ENCODE measurements around the gene PGAM2.
"Not testable (repeated sequence)": the region's sequence is repeated elsewhere in the genome, so short reads cannot be mapped to it uniquely, and the experiment has no call there.

The PGAM2 gene

DNA sequence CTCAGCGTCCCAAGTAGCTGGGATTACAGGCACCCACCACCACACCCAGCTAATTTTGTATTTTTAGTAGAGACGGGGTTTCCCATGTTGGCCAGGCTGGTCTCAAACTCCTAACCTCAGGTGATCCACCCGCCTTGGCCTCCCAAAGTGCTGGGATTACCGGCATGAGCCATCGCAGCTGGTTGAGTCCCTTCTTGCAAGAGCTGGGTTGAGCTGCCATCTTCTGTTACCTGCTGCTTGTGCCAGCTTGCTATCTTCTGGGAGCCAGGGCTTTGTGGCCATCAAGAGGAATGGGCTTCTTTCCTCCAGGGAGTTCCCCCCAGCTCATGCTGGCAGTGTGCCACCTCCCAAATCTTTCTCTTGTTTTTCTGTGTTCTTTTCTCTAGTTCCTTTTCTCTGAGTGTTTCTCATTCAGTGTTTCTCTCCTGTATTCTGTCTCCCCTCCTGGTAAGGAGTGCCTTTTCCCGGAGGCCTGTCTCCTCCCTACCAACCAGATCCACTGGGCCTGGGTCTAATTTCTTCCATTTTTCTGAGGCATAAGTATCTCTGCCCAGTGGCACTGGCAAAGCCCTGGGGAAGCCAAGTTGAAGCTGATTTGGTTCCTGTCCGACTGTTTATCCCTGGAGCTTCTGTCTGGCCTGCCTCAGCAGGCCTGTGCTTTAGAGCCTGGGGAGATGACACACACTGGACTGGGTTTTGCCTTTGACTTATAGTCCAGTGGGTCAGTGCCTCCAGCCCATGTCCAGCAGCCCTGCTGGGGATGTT is 17.2 kb downstream of the PGAM2 start:
- DNase-seq (ENCODE audit: low spot score): no peak

DNA sequence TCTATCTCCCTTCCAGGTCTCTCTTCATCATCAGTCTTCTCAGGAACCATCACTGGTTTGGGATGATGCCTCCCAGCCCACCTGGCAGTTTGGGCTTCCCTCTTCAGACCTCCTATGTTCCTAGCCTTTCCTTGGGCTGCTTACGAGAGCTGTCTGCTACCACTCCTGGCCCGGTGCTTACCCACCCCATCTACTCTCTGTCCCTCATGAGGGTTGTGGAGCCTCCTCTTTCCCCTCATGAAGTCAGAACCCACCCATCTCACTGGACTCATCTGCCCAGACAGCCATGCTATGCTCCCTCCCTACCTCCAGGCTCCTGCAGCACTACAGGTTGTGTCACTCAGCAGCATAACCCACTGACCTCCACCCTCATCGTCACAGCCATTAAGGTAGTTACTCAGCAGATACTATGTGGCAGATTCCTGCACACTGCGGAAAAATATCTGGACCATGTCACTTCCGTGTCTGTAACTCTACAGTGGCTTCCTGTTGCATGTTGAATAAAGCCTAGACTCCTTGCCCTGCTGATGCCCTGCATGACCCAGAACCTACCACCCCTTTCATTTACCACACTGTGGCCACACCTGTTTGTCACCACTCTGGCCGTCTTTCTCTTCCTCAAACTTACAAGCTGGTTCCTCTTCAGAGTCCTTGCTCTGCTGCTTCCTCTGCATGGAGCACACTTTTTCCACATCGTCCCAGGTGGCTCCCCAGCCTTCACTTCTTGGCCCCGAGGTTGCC is 18.9 kb downstream of the PGAM2 start:
- DNase-seq (ENCODE audit: low spot score): no peak

DNA sequence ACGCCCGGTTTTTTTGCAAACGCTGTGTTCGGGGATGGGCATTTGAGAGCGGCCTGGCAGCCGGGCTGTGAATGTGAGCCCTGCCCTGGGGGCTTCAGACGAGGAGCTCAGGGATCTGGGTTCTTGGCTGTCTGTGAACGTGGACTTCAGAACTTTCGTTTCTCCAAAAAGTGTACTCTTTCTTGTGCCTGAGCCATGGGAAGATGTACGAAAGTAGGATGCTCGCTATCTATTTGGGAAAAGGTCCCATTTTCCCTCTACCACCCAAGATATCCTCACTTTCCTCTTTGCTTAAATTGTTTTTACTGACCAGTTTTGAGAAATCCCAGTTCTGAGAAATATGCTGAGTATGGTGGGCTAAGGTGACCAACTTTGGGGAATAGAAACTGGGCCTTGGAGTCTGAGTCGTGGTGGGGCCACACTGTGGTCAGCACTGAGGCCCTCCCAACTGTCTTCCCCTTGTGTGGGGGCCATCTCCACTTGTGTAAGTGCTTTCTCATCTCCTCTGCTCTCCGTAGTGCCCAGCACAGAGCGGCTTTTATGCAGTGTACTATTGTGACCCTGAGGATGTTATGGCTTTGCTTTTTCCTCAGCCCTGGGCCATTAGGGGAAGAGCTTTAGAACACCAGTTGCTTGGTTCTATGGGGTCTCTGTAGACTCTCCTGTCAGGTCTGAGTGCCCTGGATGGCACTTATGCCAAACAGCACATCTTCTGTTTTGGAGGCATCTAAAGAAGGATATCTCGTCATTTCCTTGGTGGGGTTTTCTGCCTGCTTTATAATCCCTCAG is 19.9 kb downstream of the PGAM2 start:
- DNase-seq (ENCODE audit: low spot score): no peak

DNA sequence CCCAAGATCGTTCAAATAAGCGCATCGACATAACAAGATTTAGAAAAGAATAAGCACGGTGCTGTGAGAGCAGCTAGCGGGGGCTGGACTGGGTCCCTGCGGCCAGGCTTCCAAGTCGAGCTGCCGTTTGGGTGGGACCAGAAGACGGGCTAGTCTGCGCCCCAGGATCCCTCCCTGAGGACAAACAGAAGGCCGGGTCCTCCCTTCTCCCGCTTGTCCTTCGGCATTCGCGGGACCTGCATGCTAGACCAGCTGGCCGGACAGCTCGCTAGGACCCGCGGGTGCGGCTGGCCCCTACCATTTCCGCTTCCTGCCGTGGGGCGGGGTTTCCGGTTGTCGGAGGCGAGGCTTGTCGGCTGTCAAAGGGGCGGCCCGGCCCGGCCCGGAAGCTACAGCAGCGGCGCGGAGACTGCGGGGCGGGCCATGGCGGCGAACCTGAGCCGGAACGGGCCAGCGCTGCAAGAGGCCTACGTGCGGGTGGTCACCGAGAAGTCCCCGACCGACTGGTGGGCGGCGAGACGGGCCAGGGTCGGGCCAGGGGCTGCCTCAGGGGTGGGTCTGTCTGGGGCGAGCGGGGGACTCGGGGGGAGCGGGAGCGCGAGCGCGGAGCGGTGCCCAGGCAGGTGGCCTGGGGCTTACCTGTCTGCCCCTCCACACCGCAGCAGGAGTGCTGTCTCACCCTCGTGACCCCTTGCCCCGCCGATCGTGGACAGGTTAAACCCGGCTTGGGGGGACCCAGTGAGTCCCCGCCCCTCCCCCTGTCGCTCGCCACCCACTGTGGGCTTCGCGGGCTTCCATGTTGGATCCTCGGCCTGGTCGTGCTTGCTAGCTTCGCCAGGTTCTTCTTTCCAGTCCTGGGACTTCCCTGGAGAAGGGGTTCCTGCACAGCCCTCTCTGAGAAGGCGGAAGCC is 20.8 kb downstream of the PGAM2 start, which contains the start of gene DBNL:
TSS of gene DBNL (plus strand) at position 388 of the 911 bp plus-strand sequence. CDS start at position 424, 36 bp downstream.
- peak; percentile 94 for DNase-seq (ENCODE audit: low spot score)

DNA sequence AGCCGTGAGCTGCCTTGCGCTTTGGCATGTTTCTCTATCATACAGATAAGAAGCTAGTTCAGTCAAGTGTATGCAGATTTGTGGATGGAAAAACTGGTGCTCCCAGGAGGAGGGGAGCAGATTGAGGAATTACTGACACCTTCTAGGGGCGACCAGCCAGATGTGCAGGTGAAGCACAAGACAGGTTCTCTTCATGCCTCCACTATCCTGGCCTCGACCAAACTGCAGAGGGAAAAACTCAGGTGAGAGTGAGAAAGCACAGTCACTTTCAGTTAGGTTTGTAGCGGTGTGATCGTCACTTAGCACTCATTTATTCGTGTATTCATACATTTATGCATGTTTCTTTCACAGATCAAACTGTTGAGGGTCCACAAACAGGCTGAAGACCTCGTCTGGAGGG is 21.5 kb downstream of the PGAM2 start:
- DNase-seq (ENCODE audit: low spot score): no peak

DNA sequence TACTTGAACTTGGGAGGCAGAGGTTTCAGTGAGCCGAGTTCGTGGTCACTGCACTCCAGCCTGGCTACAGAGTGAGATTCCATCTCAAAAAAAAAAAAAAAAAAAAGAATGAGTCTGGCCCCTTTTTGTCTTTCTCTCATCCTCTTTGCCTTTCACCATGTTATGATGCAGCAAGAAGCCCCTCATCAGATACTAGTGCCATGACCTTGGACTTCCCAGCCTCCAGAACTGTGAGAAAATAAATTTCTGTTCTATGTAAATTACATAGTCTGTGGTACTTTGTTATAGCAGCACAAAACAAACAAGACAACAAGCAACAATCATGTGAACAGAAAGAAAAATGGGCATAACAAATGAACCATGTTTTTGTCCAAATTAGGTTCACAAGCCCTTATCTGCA is 23.1 kb downstream of the PGAM2 start:
- no peak for DNase-seq (ENCODE audit: low spot score)

DNA sequence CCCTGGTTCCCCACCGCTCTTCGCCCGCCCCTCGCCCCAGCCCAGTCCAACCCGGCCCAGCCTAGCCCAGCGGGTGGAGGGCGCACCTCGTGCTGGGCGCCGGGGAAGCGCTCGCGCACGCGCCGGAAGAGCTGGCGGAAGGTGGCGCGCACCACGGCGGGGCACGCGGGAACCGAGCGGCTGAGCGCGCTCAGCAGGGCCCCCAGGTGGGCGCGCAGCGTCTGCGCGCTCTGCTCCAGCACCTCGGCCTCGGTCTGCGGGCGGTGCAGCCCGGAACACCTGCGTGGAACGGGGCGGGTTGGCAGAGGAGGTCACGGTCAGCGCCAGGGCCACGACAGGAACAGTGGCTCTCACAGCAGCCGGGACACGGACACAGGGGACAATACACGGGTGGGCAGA is 24.9 kb downstream of the PGAM2 start:
- not testable (repeated sequence) for DNase-seq (ENCODE audit: low spot score)

DNA sequence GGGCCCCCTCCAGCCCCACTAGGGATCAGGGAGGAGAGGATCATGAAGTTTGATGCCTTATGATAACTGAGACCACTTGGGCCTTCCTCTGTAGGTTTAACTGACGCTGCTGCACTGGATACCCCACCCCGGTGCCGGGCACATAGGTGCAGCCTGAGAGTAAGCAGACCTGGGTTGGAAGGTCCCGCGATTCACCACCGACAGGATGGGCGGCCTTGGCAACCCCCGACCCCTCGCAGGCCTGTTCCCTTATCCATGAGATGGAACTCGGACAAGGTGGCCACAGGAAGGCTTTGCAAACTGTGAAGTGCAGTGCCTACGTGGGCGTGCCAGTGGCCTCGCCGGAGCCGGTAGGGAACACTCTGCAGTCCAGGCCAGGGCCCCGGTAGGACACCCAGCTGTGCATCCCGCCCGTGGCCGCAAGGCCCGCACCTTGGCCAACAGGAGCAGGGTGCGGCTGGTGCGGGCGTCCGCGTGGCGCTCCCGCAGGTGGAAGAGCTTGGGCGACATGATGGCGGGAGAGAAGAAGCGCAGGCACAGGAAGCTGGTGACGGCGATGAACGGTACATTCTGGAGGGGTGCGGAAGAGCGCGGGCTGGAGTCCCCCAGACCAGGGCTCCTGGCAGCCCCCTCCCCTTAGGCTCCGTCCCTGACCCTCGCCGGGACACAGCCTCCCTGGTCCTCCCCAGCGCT is 25.4 kb downstream of the PGAM2 start:
- not testable (repeated sequence) for DNase-seq (ENCODE audit: low spot score)

DNA sequence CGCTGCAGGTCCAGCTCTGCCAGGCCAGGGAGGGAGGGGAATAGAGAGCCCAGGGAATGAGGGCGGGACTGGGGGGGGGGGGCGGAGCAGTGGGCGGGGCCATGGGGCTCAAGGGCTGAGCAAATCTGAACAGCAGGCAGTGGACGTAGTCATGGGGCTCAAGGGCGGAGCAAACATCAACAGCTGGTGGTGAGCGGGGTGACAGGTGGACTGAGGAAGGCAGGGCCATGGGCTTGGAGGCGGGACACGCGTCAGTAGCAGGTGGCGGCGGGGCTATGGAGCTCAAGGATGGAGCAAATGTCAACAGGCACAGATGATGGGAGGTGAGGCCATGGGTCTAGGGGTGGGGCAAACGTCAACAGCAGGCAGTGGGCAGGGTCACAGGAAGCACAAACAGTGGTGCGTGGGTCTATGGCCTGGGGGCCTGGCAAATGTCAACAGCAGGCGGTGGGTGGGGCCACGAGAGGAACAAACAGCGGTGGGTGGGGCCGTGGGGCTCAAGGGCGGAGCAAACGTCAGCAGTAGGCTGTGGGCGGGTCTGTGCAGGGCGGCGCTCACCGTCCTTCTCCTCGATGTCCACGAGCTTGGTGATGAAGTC is 26.3 kb downstream of the PGAM2 start:
- DNase-seq (ENCODE audit: low spot score): peak; percentile 84

DNA sequence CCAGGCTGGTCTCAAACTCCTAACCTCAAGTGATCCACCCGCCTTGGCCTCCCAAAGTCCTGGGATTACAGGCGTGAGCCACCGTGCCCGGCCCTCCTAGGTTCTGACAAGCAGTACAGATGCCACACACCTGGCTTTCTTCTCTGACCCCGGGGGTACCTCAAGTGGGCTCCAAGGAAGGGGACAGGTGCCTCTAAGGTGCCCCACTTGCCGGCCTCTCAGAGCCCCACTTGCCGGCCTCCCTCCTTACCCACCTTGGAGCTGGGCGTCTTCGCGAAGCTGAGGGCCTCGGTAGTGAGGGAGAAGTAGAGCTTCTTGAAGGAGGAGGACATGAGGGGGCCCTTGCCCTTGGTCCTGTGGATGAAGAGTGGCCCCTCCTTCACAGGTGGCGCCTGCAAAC is 26.8 kb downstream of the PGAM2 start:
- DNase-seq (ENCODE audit: low spot score): not testable (repeated sequence)

DNA sequence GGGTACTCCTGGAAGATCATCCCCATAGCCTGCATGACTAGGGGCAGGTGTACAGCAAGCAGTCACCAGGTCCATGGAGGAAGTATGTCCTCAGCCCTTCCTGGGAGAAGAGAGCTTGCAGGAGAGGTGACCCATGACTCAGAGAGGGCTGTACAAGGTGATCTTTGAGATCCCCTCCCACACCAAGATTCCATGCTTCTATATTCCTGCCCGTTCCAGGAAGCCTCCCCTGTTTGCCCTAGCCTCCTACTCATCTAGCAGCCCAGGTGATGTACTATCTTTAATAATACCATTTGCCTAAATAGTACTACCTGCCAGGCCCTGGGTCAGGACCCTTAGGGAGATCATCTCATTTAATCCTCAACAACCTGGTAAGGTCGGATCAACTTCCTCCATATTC is 27.4 kb downstream of the PGAM2 start:
- DNase-seq (ENCODE audit: low spot score): not testable (repeated sequence)

DNA sequence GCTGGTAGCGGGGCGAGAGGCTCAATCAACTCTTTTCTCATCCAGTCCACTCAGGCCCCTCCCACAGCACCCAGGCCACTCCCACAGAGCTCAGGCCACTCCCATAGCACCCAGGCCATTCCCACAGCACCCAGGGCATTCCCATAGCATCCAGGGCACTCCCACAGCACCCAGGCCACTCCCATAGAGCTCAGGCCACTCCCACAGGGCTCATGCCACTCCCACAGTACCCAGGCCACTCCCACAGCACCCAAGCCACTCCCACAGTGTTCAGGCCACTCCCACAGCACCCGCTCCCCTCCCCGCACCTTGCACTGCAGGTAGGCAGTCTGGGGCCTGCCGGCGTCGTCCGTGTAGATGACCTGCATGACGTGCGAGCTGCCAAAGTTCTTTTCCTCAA is 29.0 kb downstream of the PGAM2 start:
- not testable (repeated sequence) for DNase-seq (ENCODE audit: low spot score)

DNA sequence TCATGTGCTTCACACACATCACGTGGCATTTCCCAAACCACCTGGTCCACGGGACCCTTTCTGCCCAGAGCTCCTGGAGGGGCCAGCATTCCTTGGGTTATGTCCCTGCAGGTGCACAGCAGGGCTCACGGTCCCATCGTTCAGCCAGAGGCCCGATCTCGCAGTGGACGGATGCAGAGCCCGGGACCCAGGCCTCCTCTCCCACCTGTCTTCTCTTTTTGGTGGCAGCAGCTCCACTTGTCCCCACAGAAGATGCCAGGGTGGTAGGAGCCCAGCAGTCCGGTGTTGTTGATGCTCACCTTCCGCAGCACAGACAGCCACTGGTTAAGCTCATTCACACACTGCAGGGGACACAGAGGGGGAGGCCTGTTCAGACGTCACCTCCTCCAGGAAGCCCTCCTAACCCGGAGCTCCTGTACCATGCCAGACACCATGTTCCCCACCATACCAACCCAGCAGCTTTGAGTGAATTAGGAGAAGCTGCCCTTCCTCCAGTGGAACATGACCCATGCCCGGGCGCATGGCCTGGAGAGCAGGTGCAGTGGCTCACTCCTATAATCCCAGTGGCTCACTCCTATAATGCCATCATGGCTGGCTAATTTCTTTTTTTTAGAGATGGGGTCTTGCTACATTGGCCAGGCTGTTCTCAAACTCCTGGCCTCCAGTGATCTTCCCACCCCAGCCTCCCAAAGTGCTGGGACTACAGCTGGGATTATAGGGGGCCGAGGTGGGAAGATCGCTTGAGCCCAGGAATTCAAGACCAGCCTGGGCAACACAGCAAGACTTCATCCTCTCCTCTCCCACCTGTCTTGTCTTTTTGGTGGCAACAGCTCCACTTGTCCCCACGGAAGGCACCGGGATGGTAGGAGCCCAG is 31.2 kb downstream of the PGAM2 start:
- DNase-seq (ENCODE audit: low spot score): not testable (repeated sequence)

DNA sequence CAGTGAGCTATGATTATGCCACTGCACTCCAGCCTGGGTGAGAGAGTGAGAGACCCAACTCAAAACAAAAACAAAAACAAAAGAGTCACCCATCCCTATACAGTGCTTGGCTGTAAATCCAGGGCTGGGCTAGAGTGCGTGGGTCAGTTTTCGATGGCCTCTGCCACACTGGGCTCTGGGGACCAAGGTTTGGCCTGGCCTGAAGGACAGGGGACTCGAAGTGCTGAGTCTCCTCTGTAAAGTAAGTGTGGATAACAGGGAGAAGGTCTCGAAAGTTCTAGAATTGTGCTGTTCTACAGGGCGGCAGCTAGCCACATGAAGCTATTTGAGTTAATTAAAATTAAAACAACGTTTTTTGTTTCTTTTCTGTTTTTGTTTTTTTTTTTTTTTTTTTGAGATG is 33.3 kb downstream of the PGAM2 start:
- DNase-seq (ENCODE audit: low spot score): not testable (repeated sequence)

DNA sequence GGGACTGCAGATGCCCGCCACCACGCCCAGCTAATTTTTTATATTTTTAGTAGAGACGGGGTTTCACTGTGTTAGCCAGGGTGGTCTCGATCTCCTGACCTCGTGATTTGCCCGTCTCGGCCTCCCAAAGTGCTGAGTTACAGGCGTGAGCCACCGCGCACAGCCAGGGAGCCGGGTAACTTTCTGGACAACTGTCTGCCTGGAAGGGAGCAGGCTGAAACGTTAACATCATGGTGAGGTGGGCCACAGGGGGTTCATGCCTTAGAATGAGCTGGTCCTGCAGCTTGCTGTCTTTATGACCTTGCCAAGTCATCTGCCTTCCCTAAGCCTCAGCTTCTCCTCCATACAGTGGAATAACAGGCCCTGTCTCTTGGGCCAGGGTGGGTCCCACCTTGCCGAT is 34.0 kb downstream of the PGAM2 start:
- not testable (repeated sequence) for DNase-seq (ENCODE audit: low spot score)

DNA sequence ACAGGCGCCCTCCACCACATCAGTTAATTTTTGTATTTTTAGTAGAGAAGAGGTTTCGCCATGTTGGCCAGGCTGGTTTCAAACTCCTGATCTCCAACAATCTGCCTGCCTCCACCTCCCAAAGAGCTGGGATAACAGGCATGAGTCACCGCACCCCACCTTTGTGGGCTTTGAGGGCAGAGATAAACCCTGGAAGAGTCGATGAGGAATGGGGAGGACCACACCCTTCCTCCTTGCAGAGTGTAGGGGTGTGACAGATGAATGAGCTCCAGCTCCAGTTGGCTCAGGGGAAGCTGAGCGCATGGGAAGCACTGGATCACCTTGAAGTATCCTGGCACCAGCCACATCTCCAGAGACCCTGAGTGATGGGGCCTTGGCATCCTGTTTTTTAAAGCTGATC is 35.3 kb downstream of the PGAM2 start:
- not testable (repeated sequence) for DNase-seq (ENCODE audit: low spot score)

DNA sequence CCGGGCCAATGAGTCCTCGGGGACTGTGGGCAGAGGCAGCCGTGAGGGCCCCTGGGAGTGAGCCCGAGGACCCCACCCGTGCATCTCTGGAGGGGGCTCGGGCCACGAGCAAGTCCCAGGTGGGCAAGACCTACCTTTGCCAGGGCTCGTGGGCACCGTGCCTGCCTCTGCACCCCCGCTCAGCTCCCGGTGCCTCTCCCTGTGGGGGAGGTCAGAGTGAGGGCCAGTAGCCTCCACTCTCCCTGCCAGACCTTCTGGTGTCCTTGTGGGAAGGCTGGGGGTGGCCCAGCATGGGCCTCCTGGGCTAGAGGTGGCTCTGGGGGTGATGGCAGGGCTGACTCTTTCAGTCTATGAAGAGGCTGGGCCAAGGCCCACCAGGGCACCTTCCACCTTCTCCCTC is 35.9 kb downstream of the PGAM2 start:
- DNase-seq (ENCODE audit: low spot score): not testable (repeated sequence)

DNA sequence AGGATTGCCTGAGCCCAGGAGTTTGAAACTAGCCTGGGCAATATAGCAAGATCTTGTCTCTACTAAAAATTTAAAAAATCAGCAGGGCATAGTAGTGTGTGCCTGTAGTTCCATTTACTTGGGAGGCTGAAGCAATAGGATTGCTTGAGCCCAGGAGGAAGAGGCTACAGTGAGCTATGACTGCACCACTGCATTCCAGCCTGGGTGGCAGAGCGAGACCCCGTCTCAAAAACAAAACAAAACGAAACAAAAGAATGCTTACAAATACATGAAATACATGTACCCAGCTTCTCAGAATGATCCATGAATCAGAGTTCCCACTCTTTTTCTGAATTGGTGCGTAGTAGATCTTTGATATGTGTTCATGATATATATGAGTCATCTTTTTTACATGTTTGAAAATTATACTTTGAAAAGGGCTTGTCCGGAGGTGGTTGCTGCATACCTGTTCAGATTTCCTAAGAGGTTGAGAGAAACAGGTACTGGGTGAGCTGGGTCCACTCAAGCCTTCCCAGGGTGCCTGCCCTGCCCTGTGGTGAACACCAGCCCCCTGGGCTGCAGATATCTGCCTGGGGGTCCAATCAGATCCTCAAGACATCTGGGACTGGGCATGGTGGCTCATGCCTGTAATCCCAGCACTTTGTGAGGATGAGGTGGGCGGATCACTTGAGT is 42.4 kb downstream of the PGAM2 start:
- not testable (repeated sequence) for DNase-seq (ENCODE audit: low spot score)

DNA sequence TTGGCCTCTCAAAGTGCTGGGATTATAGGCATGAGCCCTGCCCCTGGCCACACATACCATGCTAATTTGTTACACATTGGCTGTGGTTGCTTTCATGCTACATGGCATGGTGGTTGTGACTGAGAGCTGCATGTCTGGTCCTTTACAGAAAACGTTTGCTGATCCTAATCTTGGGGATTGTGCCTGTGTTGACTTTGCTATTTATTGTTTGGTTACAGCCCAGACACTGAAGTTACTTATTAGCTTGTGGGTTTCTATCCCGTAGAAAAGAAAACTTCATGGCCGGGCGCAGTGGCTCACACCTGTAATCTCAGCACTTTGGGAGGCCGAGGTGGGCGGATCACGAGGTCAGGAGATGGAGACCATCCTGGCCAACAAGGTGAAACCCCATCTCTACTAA is 43.3 kb downstream of the PGAM2 start:
- DNase-seq (ENCODE audit: low spot score): not testable (repeated sequence)

Data from COLO829 (cell line).